AG09309 (cell line): ENCODE measurements around the gene ADARB1.

Experiments used
- DNase-seq: peaks from one replicate; pipeline ENCODE4 v3.0.0-alpha.2; 2010; ENCODE audit warnings: low read depth
- H3K4me3 ChIP-seq: 2 replicates; pipeline ENCODE4 v1.5.1; 2011; ENCODE audit warnings: mild to moderate bottlenecking, low read depth, low read length, moderate library complexity; ENCODE audit not compliant: control insufficient read depth
- TF ChIP-seq, protein P1 (sequence below): IDR thresholded peaks from 2 replicates; pipeline ENCODE4 v1.5.1; 2011; ENCODE audit warnings: mild to moderate bottlenecking, low read depth, low read length, inconsistent platforms; ENCODE audit not compliant: insufficient read depth, control insufficient read depth; ENCODE audit errors: missing control alignments

The ADARB1 gene

DNA sequence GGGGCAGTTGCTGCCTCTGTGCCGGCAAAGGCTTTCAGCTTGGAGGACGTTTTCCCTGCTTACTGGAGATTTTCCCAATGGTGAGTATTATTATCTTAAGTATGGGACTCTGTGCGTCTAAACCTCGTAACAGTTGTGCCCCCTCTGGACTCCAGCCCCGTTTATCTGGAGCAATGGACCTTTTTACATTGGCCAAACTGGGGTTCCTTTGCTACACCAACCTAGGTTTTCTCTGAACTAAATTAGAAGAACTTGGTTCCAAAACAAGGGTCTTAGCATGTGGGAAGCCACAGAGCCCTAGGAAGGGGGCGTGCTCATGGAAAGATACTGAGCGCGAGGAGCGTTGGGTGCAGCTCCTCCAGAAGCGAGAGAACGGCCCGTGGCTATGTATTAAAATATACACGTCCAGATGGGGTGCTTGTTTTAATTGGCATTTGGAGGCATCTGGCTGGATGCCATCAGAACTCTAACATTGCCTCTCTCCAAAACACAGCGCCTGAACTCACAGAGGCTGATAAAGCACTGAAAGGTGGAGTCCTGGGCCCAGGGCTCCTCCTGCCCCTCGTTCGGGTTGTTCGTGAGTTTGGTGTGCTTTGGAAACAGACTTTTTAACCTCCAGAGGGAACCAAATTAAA is 184.9 kb downstream of the ADARB1 start:
- TF ChIP-seq, protein P1, sequence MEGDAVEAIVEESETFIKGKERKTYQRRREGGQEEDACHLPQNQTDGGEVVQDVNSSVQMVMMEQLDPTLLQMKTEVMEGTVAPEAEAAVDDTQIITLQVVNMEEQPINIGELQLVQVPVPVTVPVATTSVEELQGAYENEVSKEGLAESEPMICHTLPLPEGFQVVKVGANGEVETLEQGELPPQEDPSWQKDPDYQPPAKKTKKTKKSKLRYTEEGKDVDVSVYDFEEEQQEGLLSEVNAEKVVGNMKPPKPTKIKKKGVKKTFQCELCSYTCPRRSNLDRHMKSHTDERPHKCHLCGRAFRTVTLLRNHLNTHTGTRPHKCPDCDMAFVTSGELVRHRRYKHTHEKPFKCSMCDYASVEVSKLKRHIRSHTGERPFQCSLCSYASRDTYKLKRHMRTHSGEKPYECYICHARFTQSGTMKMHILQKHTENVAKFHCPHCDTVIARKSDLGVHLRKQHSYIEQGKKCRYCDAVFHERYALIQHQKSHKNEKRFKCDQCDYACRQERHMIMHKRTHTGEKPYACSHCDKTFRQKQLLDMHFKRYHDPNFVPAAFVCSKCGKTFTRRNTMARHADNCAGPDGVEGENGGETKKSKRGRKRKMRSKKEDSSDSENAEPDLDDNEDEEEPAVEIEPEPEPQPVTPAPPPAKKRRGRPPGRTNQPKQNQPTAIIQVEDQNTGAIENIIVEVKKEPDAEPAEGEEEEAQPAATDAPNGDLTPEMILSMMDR = no peak
- DNase-seq = no peak
- H3K4me3 ChIP-seq = no peak overlapping the region

DNA sequence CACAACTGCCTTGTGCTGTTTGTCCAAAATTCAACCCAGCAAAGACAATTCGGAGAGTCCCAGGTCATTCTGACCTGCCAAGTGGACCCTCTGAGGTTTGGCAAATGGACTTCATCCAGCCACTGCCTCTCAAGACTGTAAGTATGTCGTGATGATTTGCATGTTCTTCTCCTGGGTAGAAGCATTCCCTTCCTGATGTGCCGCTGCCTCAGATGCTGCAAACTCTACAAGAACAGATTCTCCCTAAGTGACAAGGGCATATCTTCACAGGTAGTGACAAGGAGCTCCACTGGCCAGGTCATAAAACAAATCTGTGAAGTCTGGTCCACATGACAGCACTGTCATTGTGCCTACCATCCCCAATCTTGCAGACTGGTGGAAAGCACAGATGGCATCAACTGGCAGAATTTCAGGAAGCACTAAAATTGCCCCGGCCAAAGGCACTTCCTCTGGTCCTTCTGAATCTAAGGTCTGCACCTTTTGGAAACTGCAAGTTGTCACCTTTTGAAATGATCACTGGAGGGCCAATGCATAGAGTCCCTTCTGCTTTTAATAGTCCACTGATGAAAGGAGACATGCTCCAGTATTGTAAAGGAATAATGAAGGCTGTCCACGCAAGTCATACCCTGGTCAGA is 185.9 kb downstream of the ADARB1 start:
- H3K4me3 ChIP-seq = no peak overlapping the region
- TF ChIP-seq, protein P1 = no peak
- DNase-seq = no peak

DNA sequence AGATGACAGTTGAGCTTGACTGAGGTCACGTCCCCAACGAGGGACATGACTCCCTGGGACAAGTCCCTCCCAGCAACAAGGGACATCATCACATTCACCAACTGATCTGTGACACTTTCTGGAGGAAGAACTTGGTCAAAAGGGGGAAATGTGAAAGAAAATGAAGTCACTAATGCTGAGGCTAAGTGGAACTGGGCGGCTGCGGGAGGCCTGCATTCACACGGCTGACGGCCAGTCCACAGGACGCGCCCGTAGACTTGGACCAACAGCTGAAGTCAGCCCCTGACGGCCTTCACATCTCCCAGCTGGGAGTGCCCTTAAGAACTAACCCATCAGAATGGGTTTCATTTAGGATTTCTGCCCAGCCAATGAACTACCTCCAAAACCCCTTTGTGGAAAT is 186.7 kb downstream of the ADARB1 start:
- TF ChIP-seq, protein P1 = no peak
- DNase-seq = no peak
- H3K4me3 ChIP-seq = no peak overlapping the region

DNA sequence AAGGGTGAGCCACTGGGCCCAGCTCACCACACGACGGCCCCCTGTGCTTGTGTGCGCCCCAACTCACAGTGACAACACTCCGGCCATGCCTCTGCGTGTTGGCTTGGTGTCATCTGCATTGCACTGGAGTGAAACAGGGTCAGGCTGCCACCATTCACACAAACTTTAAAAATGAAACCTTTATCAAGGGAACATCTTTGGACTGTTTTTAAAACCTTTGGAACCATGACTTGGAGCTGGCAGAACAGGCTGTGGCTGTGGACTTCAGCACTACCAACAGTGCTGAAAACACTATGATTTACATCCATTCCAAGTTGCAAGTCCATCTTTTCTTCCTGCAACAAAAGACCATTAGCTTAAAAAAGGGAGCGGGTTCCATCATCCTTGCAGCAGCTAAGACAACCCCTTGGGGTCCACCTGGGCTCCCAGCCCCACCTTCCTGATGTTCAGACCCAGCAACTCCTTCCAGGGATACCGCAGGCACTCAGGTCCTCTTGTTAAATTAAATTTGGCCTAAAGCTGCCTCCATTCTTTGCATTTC is 187.7 kb downstream of the ADARB1 start:
- no peak for DNase-seq
- TF ChIP-seq, protein P1 = no peak
- no peak overlapping the region for H3K4me3 ChIP-seq

DNA sequence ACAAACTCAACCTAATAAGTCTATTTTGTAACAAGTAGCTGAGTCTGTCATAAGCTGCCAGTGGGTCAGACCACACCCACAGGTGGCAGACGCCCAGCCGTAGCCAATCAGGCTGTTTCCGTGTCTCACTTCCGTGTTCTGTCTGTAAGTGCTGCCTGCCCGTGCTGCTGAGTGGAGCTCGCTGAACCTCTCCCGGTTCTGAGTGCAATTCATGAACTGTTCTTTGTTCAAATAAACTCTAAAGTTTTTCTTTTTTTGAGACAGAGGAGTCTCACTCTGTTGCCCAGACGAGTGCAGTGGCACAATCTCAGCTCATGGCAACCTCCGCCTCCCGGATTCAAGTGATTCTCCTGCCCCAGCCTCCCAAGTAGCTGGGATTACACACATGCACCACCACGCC is 188.2 kb downstream of the ADARB1 start:
- H3K4me3 ChIP-seq = no peak overlapping the region
- TF ChIP-seq, protein P1 = no peak
- DNase-seq = no peak

DNA sequence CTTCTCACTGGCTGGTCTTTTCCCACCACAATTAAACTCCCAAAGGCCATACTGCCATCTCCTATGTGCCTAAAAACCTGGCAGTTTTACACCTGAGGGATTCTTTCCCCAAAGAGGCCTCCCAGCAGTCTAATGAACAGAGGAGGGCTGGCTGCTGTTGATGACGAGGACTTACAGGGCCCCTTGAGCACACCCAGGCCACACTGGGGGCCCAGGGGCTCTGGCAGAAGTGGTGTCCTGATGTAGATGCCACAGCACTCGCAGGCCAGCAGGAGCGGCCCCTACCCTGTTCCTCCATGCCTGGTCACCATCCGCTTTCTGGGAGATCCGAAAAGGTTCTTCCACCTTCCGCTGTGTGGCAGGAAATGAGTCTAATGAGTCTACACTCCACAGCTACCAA is 189.2 kb downstream of the ADARB1 start:
- TF ChIP-seq, protein P1 = no peak
- DNase-seq = no peak
- no peak overlapping the region for H3K4me3 ChIP-seq
